Aorta (tissue), 5 donors: Measurements from ENCODE around the gene PDE4D. TPM values are rescaled to one million over a fixed set of nuclear protein-coding genes. Genes with fewer than 3 reads are reported as not detected.

Experiments used
- ATAC-seq: fragments of 200-7000 bp; cut with Tn5 transposase; one replicate; pipeline ENCODE4 v1.9.1; 2022; ENCODE audit warnings: moderate library complexity; ENCODE audit not compliant: low FRiP score
- DNase-seq, 2 donors: peaks; one replicate each; pipeline ENCODE4 v3.0.0-alpha.2; 2020
- H3K27ac ChIP-seq, 2 donors: one replicate each; pipeline ENCODE4 v1.5.1; 2013; ENCODE audit warnings: low read length in 2 of 2, mild to moderate bottlenecking in 2 of 2, moderate library complexity in 2 of 2, control low read depth in 1 of 2, inconsistent platforms in 1 of 2, low read depth in 1 of 2
- H3K27me3 ChIP-seq, 2 donors: one replicate each; pipeline ENCODE4 v1.6.1; 2013; ENCODE audit warnings: control low read depth in 1 of 2, low read length in 1 of 2, mild to moderate bottlenecking in 1 of 2, moderate library complexity in 1 of 2; ENCODE audit not compliant: insufficient read depth in 2 of 2, control insufficient read depth in 1 of 2
- H3K36me3 ChIP-seq, 2 donors: one replicate each; pipeline ENCODE4 v1.6.1; 2013; ENCODE audit warnings: control low read depth in 1 of 2, low read length in 1 of 2, mild to moderate bottlenecking in 1 of 2; ENCODE audit not compliant: insufficient read depth in 2 of 2, control insufficient read depth in 1 of 2
- H3K4me1 ChIP-seq, 2 donors: one replicate each; pipeline ENCODE4 v1.6.1; 2013; ENCODE audit warnings: low read length in 2 of 2, control low read depth in 1 of 2, mild to moderate bottlenecking in 1 of 2, moderate library complexity in 1 of 2; ENCODE audit not compliant: insufficient read depth in 2 of 2, control insufficient read depth in 1 of 2
- H3K4me3 ChIP-seq, 2 donors: one replicate each; pipeline ENCODE4 v1.5.1; 2013; ENCODE audit warnings: low read length in 2 of 2, control low read depth in 1 of 2, mild to moderate bottlenecking in 1 of 2
- H3K9me3 ChIP-seq: one replicate; pipeline ENCODE4 v1.6.1; 2013; ENCODE audit warnings: mild to moderate bottlenecking, low read length; ENCODE audit not compliant: control insufficient read depth
- WGBS, 2 donors: extraction: QIAGEN DNeasy Blood & Tissue Kit; methylation state at CpG; one replicate each; pipeline ENCODE4 v1.1.7; 2013; 5-methylcytosine and 5-hydroxymethylcytosine counted together
- intact Hi-C, 2 donors: fragments of 100-400 bp; cut with DNase I; formaldehyde crosslinking; loops; one replicate each; pipeline versions ENCODE4 v1.14.2 to v1.15.0; 2022
- polyA plus RNA-seq, 2 donors: library from polyadenylated mRNA; stranded (reverse); fragments of 200-250 nt; gene quantifications; one replicate each; pipeline ENCODE4 v1.2.3, GENCODE V29; 2013
- total RNA-seq, 2 donors: library from RNA; stranded (reverse); fragmentation: NEBNext Ultra II Directional; extraction: Animal tissue kit (Norgen Biotek cat#: 25700); gene quantifications; one replicate each; pipeline ENCODE4 v1.2.1, GENCODE V29; 2021
- donor health status: healthy with polysubstance abuse.
- donor health status: Bipolar disorder and iron deficiency.
- donor health status: DM: no; HTN: no; CAD: no.
- donor health status: DM: no; HTN: no; CAD: no.
- donor health status: DM: yes; HTN: yes; CAD: no.

PDE4D gene
- total and polyA plus RNA-seq, 4 donors: 2.4 to 112 (median 33.3) TPM

GRCh38 chr5:59218424-59219045, 675.0 kb downstream of the PDE4D start:
- intact Hi-C loops: no loop called here
- ATAC-seq (no peak), DNase-seq (no peak)
- Histone ChIP-seq H3K4me3 (no peak overlapping the region), H3K4me1 (peaks cover 0 to 3% of the 10 kb centered on the region in 2 donors), H3K36me3 (peaks cover 0 to 3% of the 10 kb centered on the region in 2 donors), H3K9me3 (no peaks in the 10 kb centered on the region), H3K27ac (no peak overlapping the region), H3K27me3 (no peaks in the 10 kb centered on the region)
- WGBS, 2 donors: 95 to 100% methylated on average over 1 of the region's 2 CpGs

- ATAC-seq (no peak), DNase-seq (no peak)
- 65 to 70% methylated on average over 4 of the region's 4 CpGs for WGBS, 2 donors
- intact Hi-C loops: no loop called here
- H3K36me3 ChIP-seq: peaks cover 0 to 3% of the 10 kb centered on the region in 2 donors
- no peaks in the 10 kb centered on the region for H3K4me1 ChIP-seq
- H3K4me3 ChIP-seq: no peak overlapping the region
- H3K9me3 ChIP-seq: no peaks in the 10 kb centered on the region
- H3K27ac ChIP-seq: no peak overlapping the region
- H3K27me3 ChIP-seq: no peaks in the 10 kb centered on the region
Observed at GRCh38 chr5:59216841-59217240, 676.7 kb downstream of the PDE4D start.

GRCh38 chr5:59212596-59212995, 680.9 kb downstream of the PDE4D start:
- Histone ChIP-seq H3K9me3 (no peaks in the 10 kb centered on the region), H3K4me1 (peaks cover 0 to 2% of the 10 kb centered on the region in 2 donors), H3K36me3 (peaks cover 0 to 3% of the 10 kb centered on the region in 2 donors), H3K4me3 (no peak overlapping the region), H3K27me3 (no peaks in the 10 kb centered on the region), H3K27ac (no peak overlapping the region)
- DNase-seq: no peak
- intact Hi-C loops: no loop called here
- ATAC-seq: no peak
- WGBS, 2 donors: 91 to 96% methylated on average over 1 of the region's 1 CpG

GRCh38 chr5:59209758-59210359, 683.7 kb downstream of the PDE4D start:
- H3K4me1 ChIP-seq: peaks cover 0 to 7% of the 10 kb centered on the region in 2 donors
- WGBS, 2 donors: 44 to 46% methylated on average over 3 of the region's 3 CpGs
- H3K27me3 ChIP-seq: no peaks in the 10 kb centered on the region
- DNase-seq (no peak), ATAC-seq (no peak)
- H3K36me3 ChIP-seq: peaks cover 0 to 3% of the 10 kb centered on the region in 2 donors
- H3K9me3 ChIP-seq: no peaks in the 10 kb centered on the region
- H3K4me3 ChIP-seq: no peak overlapping the region
- intact Hi-C loops: no loop called here
- no peak overlapping the region for H3K27ac ChIP-seq

GRCh38 chr5:59208474-59208873, 685.1 kb downstream of the PDE4D start:
- no peaks in the 10 kb centered on the region for H3K27me3 ChIP-seq
- peaks cover 0 to 7% of the 10 kb centered on the region in 2 donors for H3K4me1 ChIP-seq
- H3K4me3 ChIP-seq: no peak overlapping the region
- H3K36me3 ChIP-seq: no peaks in the 10 kb centered on the region
- intact Hi-C loops: no loop called here
- no peak overlapping the region for H3K27ac ChIP-seq
- DNase-seq (no peak), ATAC-seq (no peak)
- no peaks in the 10 kb centered on the region for H3K9me3 ChIP-seq

- Histone ChIP-seq H3K36me3 (no peaks in the 10 kb centered on the region), H3K9me3 (no peaks in the 10 kb centered on the region), H3K27ac (no peak overlapping the region), H3K4me3 (no peak overlapping the region), H3K4me1 (peaks cover 1 to 7% of the 10 kb centered on the region in 2 donors), H3K27me3 (no peaks in the 10 kb centered on the region)
- intact Hi-C loops: no loop called here
- no peak for ATAC-seq
- no peak for DNase-seq
- 89 to 91% methylated on average over 1 of the region's 1 CpG for WGBS, 2 donors
Observed at GRCh38 chr5:59207401-59207800, 686.1 kb downstream of the PDE4D start.

- WGBS, 2 donors: 71 to 74% methylated on average over 1 of the region's 1 CpG
- H3K27me3 ChIP-seq: no peaks in the 10 kb centered on the region
- no peak overlapping the region for H3K27ac ChIP-seq
- H3K4me3 ChIP-seq: no peak overlapping the region
- intact Hi-C loops: no loop called here
- ATAC-seq: peak; percentile 29
- H3K36me3 ChIP-seq: no peaks in the 10 kb centered on the region
- no peaks in the 10 kb centered on the region for H3K9me3 ChIP-seq
- peaks cover 2 to 7% of the 10 kb centered on the region in 2 donors for H3K4me1 ChIP-seq
- no peak for DNase-seq
Observed at GRCh38 chr5:59206132-59206581, 687.4 kb downstream of the PDE4D start.

- no peaks in the 10 kb centered on the region for H3K9me3 ChIP-seq
- ATAC-seq (no peak), DNase-seq (no peak)
- H3K27ac ChIP-seq: no peak overlapping the region
- H3K36me3 ChIP-seq: no peaks in the 10 kb centered on the region
- no peaks in the 10 kb centered on the region for H3K27me3 ChIP-seq
- H3K4me3 ChIP-seq: no peak overlapping the region
- intact Hi-C loops: no loop called here
- H3K4me1 ChIP-seq: peaks cover 2 to 5% of the 10 kb centered on the region in 2 donors
- 86 to 95% methylated on average over 5 of the region's 5 CpGs for WGBS, 2 donors
Observed at GRCh38 chr5:59204114-59204897, 689.2 kb downstream of the PDE4D start.
